ENCODE data around the gene SSTR3. TPM values are rescaled to one million over a fixed set of nuclear protein-coding genes. Genes with fewer than 3 reads are reported as not detected.
A peak's percentile ranks its signal among the peaks of the same experiment; 100 is the strongest.

SSTR3 gene
- total and polyA plus RNA-seq, 2 of the 13 experiments (the other 11 are each of a cell fraction or from before 2014, with no cell fraction given), result 0.08 to 0.64 TPM

- TF ChIP-seq BCL6 (CRISPR knock-in tag; IDR thresholded peaks at IDR 0.05) (no peak), ZNF556 (CRISPR knock-in tag; IDR thresholded peaks at IDR 0.05; ENCODE audit: borderline replicate concordance) (peak; percentile 84; the same call in 1 of the 2 replicates), KDM5B (CRISPR knock-in tag; IDR thresholded peaks at IDR 0.05; ENCODE audit: borderline replicate concordance) (no peak), ZNF484 (CRISPR knock-in tag; IDR thresholded peaks at IDR 0.05; ENCODE audit: borderline replicate concordance, low read depth) (no peak), ZNF350 (CRISPR knock-in tag; IDR thresholded peaks at IDR 0.05; ENCODE audit: borderline replicate concordance, low read depth) (peak; percentile 81; the same call in 1 of the 2 replicates), ZNF501 (CRISPR knock-in tag; IDR thresholded peaks at IDR 0.05) (peak; percentile 85), HIVEP1 (CRISPR knock-in tag; IDR thresholded peaks at IDR 0.05) (0 out of 2 replicates have a peak, but pooled peaks have one; percentile 28), HMG20B (CRISPR knock-in tag; conservative IDR thresholded peaks at IDR 0.05) (no peak), ZBTB20 (CRISPR knock-in tag; IDR thresholded peaks at IDR 0.05; ENCODE audit: borderline replicate concordance, low read depth) (0 out of 2 replicates have a peak, but pooled peaks have one; percentile 35), E2F2 (CRISPR knock-in tag; IDR thresholded peaks at IDR 0.05; ENCODE audit: borderline replicate concordance) (no peak), ZBTB40 (IDR thresholded peaks at IDR 0.05) (no peak), ZBTB40 (CRISPR knock-in tag; IDR thresholded peaks at IDR 0.05) (no peak), FOXC1 (CRISPR knock-in tag; IDR thresholded peaks at IDR 0.05; ENCODE audit: borderline replicate concordance) (peak; percentile 96), THRA (CRISPR knock-in tag; IDR thresholded peaks at IDR 0.05; ENCODE audit: borderline replicate concordance) (peak; percentile 50; the same call in 1 of the 2 replicates), NR2C2 (CRISPR knock-in tag; IDR thresholded peaks at IDR 0.05; ENCODE audit: borderline replicate concordance) (peak; percentile 76), FOXA1 (IDR thresholded peaks at IDR 0.05) (no peak), FOXA1 (CRISPR knock-in tag; IDR thresholded peaks at IDR 0.05) (no peak), KLF15 (CRISPR knock-in tag; IDR thresholded peaks at IDR 0.05; ENCODE audit: borderline replicate concordance) (no peak)
Observed at GRCh38 chr22:37199103-37199759, 13.0 kb downstream of the SSTR3 start (continued).
